Endothelial cell of umbilical vein (primary cell): Measurements from ENCODE around the gene CADPS.

Experiments used
- EZH2 ChIP-seq: IDR thresholded peaks from 2 replicates; pipeline ENCODE4 v1.6.1; 2012; ENCODE audit warnings: borderline replicate concordance, low read depth, mild to moderate bottlenecking, moderate library complexity, low read length, inconsistent platforms; ENCODE audit not compliant: severe bottlenecking
- TF ChIP-seq, protein P1 (sequence below), 2 donors: IDR thresholded peaks; 1 replicate in 1 of 2; 2 replicates in 1 of 2; pipeline ENCODE4 v1.5.1; 2011; ENCODE audit warnings: low read length in 2 of 2, mild to moderate bottlenecking in 2 of 2, moderate library complexity in 2 of 2, control low read depth in 1 of 2, inconsistent platforms in 1 of 2, low read depth in 1 of 2; ENCODE audit not compliant: insufficient read depth in 1 of 2; ENCODE audit errors: extremely low read depth in 1 of 2

DNA sequence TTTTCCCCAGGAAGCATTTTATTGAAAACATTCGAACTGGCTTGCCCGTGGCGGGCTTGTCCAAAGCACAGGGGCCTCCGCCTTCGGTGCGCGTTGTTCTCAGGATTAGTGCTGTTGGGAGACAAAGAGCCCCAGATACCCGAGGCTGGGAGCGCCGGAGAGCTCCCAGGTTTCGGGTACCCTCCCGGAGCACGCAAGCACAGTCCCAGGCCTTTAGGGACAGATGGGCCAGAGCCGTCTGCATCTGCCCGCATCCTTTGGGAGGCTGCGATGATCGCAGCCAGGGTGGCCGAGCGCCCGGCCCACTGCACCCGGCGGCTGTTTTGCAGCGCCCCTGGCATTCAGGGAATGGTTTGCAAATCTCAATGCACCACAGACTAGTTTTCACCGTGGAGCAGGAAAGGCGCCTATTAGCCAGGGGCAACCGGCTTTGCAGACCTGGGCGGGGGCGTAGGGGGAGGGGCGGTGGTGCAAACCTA is 496.9 kb downstream of the CADPS start:
- TF ChIP-seq, protein P1, sequence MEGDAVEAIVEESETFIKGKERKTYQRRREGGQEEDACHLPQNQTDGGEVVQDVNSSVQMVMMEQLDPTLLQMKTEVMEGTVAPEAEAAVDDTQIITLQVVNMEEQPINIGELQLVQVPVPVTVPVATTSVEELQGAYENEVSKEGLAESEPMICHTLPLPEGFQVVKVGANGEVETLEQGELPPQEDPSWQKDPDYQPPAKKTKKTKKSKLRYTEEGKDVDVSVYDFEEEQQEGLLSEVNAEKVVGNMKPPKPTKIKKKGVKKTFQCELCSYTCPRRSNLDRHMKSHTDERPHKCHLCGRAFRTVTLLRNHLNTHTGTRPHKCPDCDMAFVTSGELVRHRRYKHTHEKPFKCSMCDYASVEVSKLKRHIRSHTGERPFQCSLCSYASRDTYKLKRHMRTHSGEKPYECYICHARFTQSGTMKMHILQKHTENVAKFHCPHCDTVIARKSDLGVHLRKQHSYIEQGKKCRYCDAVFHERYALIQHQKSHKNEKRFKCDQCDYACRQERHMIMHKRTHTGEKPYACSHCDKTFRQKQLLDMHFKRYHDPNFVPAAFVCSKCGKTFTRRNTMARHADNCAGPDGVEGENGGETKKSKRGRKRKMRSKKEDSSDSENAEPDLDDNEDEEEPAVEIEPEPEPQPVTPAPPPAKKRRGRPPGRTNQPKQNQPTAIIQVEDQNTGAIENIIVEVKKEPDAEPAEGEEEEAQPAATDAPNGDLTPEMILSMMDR (IDR thresholded peaks at IDR 0.05; ENCODE audit: extremely low read depth in 1 of 2, insufficient read depth in 1 of 2, low read depth in 1 of 2, low read length in 2 of 2), result no peak
- no peak for TF ChIP-seq EZH2
